ENCODE results near the gene KIAA1586. TPM values are rescaled to one million over a fixed set of nuclear protein-coding genes. Genes with fewer than 3 reads are reported as not detected.

KIAA1586 gene
- total and polyA plus RNA-seq, 9 of the 15 experiments (the other 6 are each of a cell fraction or from before 2014, with no cell fraction given), result 23.4 to 43.6 (median 29.5) TPM

DNA sequence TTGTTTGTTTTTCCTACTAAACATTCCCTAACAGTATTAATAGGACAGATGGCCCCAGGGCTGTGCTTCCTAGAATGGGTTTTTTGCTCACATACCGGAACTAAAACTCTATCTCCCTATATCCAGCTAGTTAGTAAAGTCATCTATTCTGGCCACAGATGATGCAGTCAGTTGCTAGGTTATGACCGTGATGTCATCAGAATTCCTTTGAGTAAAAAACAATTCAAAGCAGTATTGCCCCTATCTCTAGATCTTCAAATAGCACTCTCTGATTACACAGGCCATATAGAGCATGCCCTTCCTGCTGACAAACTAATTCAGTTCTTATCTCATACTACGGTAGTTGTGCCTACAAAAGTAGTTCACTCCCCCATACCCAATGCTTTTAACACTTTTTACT, 25.6 kb downstream of the KIAA1586 start (continued):
- TF ChIP-seq, protein P1, sequence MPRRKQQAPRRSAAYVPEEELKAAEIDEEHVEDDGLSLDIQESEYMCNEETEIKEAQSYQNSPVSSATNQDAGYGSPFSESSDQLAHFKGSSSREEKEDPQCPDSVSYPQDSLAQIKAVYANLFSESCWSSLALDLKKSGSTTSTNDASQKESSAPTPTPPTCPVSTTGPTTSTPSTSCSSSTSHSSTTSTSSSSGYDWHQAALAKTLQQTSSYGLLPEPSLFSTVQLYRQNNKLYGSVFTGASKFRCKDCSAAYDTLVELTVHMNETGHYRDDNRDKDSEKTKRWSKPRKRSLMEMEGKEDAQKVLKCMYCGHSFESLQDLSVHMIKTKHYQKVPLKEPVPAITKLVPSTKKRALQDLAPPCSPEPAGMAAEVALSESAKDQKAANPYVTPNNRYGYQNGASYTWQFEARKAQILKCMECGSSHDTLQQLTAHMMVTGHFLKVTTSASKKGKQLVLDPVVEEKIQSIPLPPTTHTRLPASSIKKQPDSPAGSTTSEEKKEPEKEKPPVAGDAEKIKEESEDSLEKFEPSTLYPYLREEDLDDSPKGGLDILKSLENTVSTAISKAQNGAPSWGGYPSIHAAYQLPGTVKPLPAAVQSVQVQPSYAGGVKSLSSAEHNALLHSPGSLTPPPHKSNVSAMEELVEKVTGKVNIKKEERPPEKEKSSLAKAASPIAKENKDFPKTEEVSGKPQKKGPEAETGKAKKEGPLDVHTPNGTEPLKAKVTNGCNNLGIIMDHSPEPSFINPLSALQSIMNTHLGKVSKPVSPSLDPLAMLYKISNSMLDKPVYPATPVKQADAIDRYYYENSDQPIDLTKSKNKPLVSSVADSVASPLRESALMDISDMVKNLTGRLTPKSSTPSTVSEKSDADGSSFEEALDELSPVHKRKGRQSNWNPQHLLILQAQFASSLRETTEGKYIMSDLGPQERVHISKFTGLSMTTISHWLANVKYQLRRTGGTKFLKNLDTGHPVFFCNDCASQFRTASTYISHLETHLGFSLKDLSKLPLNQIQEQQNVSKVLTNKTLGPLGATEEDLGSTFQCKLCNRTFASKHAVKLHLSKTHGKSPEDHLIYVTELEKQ (CRISPR knock-in tag; IDR thresholded peaks at IDR 0.05), result no peak
- TF ChIP-seq RFX1 (IDR thresholded peaks at IDR 0.05), result peak; percentile 29; the same call in 1 of the 2 replicates
- 0 out of 2 replicates have a peak, but pooled peaks have one; percentile 31 for TF ChIP-seq CREM (IDR thresholded peaks at IDR 0.05; ENCODE audit: low read depth)
- TF ChIP-seq NFRKB (IDR thresholded peaks at IDR 0.05; ENCODE audit: low read depth), result no peak
- TF ChIP-seq, protein P2, sequence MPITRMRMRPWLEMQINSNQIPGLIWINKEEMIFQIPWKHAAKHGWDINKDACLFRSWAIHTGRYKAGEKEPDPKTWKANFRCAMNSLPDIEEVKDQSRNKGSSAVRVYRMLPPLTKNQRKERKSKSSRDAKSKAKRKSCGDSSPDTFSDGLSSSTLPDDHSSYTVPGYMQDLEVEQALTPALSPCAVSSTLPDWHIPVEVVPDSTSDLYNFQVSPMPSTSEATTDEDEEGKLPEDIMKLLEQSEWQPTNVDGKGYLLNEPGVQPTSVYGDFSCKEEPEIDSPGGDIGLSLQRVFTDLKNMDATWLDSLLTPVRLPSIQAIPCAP (CRISPR knock-in tag; IDR thresholded peaks at IDR 0.05; ENCODE audit: borderline replicate concordance), result no peak
- no peak for TF ChIP-seq LEF1 (IDR thresholded peaks at IDR 0.05)
- TF ChIP-seq FOXJ3 (CRISPR knock-in tag; IDR thresholded peaks at IDR 0.05), result no peak
- TF ChIP-seq ZNF224 (CRISPR knock-in tag; IDR thresholded peaks at IDR 0.05), result no peak
- TF ChIP-seq ZNF436 (CRISPR knock-in tag; IDR thresholded peaks at IDR 0.05), result no peak
- peak; percentile 36; the same call in 1 of the 2 replicates for TF ChIP-seq HMBOX1 (IDR thresholded peaks at IDR 0.05)
- TF ChIP-seq E2F1 (CRISPR knock-in tag; IDR thresholded peaks at IDR 0.05), result no peak
- 0 out of 2 replicates have a peak, but pooled peaks have one; percentile 17 for TF ChIP-seq ATF3 (IDR thresholded peaks at IDR 0.05)
- no peak for TF ChIP-seq ATF3 (CRISPR knock-in tag; conservative IDR thresholded peaks at IDR 0.05)
- no peak for TF ChIP-seq RBM14 (IDR thresholded peaks at IDR 0.05; ENCODE audit: borderline replicate concordance, insufficient read depth, low read depth, low read length)
- no peak for TF ChIP-seq KAT2B (IDR thresholded peaks at IDR 0.05; ENCODE audit: low read depth, low read length)
- TF ChIP-seq HES1 (IDR thresholded peaks at IDR 0.05; ENCODE audit: low read depth), result 0 out of 2 replicates have a peak, but pooled peaks have one; percentile 24
- TF ChIP-seq GATAD2B (IDR thresholded peaks at IDR 0.05; ENCODE audit: borderline replicate concordance), result no peak
